ENCODE measurements around the gene YIPF2.

DNA sequence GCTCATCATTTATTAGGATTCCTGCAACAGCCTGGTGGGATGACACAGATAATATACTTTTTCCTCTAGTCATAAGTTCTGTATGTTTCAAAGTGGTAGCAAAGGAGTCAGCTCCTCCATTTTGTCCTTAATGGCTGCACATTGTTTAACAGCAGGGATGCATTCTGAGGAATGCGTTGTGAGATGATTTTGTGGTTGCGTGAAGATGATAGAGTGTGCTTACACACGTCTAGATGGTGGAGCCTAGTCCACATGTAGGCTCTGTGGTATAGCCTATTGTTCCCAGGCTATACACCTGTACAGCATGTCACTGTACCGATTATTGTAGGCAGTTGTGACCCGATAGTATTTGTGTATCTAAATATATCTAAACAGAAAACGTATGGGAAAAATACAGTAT, 37.0 kb upstream of the YIPF2 start:
- TF ChIP-seq CTCF (IDR thresholded peaks at IDR 0.05) (no peak), POLR2A (IDR thresholded peaks at IDR 0.05) (no peak)

All from right lobe of liver (tissue), 4 donors.